HG03066 (cell line): Measurements from ENCODE around the gene AREL1.

Source experiments
- ATAC-seq: cut with Tn5 transposase; IDR thresholded peaks from one replicate; pipeline ENCODE4 v1.9.1; 2021; ENCODE audit warnings: low read depth; ENCODE audit not compliant: unreplicated experiment

AREL1 gene

GRCh38 chr14:74663884-74664283 is 49.0 kb downstream of the AREL1 start:
- ATAC-seq, result no peak

DNA sequence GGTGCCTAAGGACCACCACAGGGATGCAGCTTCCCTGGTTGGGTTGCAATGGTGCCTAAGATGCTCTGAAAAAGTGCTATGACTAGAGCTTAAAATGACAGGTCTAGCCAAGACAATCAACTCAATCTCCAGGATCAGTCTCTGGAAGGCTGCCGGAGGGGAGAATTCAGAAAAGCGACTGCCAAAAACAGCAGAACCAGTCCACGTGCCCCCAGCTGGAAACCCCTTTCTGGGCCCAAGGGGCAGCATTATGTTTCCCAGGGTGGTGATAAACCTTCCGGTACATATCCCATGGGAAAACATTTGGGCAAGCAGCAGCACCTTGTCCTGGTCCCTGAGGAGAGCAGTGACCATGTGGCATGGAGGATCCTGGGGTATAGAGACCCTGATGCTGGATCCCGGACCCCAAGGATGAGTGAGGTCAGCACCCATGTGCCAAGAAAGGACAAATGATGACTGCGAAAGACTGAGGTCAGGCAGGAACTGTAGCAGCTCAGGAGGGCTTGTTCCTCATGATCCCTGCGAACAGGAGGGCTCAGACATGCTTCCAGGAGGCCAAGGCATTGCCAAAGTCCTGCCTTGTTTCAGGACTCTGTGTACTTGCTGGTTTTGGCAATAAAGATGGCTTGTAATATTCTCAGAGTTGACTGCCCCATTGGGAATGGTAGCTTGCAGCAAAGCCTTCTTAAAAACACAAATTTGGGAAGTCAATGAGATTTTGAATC is 51.0 kb downstream of the AREL1 start:
- ATAC-seq, result no peak

DNA sequence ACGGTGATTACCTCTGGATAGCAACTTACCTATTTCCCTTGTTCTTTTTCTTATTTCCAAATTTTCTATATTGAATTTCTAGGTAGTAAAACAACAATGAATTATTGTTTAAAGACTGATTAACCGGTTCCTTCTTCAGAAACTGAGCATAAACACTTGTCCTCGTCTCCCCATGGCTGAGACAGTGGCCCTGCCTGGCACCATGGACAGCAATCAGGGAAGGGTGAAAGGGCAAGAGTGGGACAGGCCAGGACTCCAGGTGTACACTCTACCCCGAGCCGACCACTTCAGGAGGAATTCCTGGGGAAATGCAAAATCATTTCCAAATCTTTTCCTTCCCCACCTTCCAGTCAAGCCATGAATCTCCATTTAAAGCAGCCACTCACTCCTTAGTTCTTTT is 52.0 kb downstream of the AREL1 start:
- no peak for ATAC-seq

- no peak for ATAC-seq
These were observed 52.7 kb downstream of the AREL1 start for GRCh38 chr14:74660167-74660566.

GRCh38 chr14:74658535-74659131 is 54.2 kb downstream of the AREL1 start:
- no peak for ATAC-seq

DNA sequence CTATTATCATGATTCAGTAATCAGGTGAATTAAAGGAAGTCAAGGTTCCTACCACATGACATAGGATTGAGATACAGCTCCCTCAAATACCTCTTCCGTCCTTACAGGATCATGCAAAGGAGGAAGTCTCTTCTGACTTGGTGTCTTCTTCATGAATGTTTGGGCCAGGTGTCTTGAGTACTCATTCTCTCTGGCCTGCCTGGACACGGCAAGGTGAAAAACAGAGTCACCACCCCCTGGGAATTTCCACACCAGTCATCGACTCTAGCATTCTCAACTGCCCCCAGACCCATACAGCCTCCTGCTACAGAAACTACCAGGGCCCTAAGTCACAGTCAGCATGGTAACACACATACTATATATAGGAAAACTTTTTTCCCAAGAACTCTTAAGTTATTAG is 55.9 kb downstream of the AREL1 start:
- no peak for ATAC-seq

GRCh38 chr14:74655599-74656395 is 57.1 kb downstream of the AREL1 start:
- ATAC-seq, result no peak

- no peak for ATAC-seq
These were observed 57.9 kb downstream of the AREL1 start for GRCh38 chr14:74654931-74655330.

- ATAC-seq, result no peak
These were observed 59.3 kb downstream of the AREL1 start for GRCh38 chr14:74653386-74654138.

DNA sequence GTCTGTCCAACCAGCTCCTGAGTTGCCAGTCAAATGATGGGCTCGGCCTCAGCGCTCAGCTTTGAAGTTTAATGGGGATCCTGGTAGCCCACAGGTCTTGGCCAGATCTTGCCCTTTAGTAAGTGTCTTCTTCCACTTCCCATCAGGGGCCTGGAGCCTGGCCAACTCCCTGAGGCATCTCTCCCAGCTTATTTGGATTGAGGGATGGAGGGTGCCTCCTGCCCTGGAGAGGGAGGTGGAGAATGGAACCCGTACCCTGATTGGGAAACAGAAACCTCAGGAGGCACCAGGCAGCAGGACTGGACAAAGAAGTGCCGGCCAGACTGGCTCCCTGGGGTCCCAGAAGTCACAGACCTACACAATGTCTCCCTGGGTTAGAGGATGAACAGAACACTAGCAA is 60.3 kb downstream of the AREL1 start:
- ATAC-seq, result no peak

GRCh38 chr14:74650927-74651686 is 61.8 kb downstream of the AREL1 start:
- no peak for ATAC-seq

DNA sequence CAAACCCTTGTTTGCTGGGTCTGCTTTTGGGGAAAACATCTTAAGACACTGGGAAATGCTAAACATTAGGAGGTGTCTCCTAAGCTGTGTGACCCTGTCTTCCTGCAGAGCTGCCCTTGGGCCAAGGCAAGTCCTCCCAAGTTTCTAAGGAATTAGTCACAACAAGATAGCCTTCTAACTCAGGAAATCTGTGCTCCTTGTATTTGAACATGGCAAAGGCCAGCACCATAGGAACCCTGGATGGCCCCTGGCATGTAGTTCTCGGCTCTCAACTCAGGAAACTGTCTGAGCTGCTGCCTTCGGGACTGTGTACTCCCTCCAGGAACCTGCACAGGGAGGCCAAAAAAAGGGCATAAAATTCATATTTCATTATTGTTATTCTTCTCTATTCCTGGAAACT is 63.2 kb downstream of the AREL1 start:
- ATAC-seq, result no peak

DNA sequence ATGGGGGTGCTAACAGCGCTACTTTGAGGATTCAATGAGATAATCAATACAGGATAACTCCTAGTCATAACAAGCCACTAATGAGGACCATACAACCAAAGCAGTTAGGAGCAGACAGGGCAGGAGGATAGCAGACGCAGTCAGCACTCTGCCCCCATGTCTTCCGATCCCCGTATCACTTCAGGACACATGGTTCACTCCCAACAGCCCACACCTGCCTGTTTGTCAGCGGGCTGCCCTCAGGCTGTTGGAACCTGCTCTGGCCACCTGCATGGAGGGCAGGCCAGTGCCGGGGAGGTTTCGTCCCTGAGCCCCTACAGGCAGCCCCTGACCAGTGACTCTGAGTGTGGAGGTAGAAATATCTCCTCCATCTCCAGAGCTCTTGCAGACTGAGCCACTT is 63.7 kb downstream of the AREL1 start:
- no peak for ATAC-seq

- ATAC-seq, result no peak
These were observed 64.3 kb downstream of the AREL1 start for GRCh38 chr14:74648601-74649000.

DNA sequence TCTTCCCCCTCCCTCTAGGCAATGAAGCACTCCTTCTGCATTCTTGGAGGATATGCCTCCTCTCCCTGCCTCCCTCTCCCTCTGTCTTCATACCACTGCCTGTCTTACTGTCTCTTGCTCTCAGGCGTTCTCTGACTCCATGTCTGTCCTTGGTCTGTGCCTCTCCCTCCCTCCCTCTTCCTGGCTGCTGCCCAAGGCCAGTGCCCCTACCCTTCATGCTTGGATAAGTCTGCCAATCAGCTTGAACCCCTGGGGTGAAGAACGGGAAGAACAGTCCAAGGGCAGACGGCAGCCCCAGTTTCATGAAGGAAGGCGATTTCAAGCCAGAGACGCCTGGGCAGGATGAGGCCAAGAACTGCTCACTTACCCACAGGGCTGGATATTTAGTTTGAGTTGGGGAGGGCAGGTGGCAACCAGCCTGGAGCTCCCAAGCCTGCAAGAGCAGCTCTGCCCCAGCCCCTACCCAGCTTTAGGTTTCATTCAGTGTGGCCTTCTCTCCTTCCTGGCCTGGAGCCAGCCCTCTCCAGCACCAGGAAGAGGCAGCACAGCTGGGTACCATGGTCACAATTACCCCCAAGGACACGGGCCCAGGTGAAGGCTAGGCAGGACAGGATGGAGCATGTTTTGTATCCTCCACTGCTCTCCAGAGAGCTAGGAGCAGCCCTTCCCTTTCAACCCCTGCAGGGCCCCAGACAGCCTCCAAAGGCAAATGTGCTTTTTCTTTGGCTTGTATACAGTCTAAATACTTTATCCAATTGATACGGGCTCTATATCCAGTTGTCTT is 65.0 kb downstream of the AREL1 start:
- ATAC-seq, result no peak

- no peak for ATAC-seq
These were observed 65.7 kb downstream of the AREL1 start for GRCh38 chr14:74647061-74647677.

DNA sequence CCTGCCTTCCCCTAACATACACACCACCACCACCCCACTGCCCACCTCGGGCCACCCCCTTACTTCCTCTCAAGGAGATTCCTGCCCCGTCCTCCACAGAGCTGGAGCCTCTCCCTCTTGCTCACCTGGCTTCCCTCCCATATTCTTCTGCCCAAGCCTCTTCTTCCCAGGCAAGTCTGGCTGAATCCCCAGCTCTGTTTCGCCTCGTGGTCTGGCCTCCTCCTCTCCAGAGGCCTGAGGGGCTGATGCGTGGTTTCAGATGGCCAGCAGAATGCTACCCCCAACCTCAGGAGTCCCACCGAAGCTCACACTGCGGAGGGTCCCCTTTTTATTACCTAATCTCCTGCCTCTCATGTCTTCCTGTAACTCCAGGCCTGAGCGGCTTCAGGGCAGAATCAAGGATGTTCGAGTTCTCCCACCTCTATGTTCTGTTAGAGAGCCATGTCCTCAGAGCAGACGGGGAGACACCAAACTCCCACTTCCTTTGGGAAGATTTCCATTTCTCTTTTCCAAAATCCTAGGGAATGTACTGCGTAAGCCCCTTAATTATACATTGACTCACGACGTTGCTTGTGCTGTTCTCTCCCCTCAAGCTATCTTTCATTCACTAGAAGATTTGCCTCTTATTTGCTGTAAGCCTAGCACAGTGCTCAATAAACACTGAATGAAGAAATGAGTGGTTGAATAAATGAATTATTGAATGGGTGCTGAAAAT is 67.0 kb downstream of the AREL1 start:
- ATAC-seq, result no peak

DNA sequence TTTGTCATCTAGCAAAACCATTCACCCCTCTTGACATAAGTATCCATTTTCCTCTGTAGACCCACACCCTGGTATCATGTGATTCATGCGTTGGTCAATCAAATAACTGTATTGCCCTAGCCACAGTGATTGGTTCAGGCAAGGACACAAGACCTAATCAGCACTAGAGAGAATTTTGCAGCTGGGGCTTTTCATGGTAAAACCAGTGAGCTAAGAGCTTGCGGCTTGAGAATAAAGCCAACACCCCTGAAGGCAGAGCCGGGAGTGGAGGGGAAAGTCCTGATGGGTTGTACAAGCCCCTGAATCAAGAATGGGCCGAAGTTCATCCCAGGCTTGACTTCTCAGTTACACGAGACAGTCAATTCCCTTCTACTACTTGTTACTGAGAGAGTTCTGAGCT is 67.6 kb downstream of the AREL1 start:
- no peak for ATAC-seq
